OCI-LY3 (cell line): ENCODE data around the gene CHURC1.

Experiments
- H2AFZ ChIP-seq: fragments of 200-600, 300-600 bp; shearing (Covaris generic); 2 replicates; pipeline ENCODE4 v1.6.0; 2014; ENCODE audit warnings: antibody characterized with exemption, low read depth, low read length
- H3K27ac ChIP-seq: fragments of 200-600, 300-600 bp; sonication (generic); 2 replicates; pipeline ENCODE4 v1.5.1; 2014; ENCODE audit warnings: mild to moderate bottlenecking, low read length, moderate library complexity, mixed read lengths
- H3K27me3 ChIP-seq: fragments of 200-600, 300-600 bp; sonication (generic); 2 replicates; pipeline ENCODE4 v1.6.1; 2014; ENCODE audit warnings: low read depth, low read length, mixed read lengths
- H3K36me3 ChIP-seq: fragments of 200-600, 300-600 bp; sonication (generic); replicated peaks from 2 replicates; pipeline ENCODE3; 2014; ENCODE audit warnings: low read depth, low read length, mixed read lengths
- H3K4me1 ChIP-seq: fragments of 300-600, 200-600 bp; sonication (generic); 2 replicates; pipeline ENCODE4 v1.6.1; 2014; ENCODE audit warnings: low read length, mixed read lengths
- H3K4me2 ChIP-seq: fragments of 200-600, 300-600 bp; sonication (generic); 2 replicates; pipeline ENCODE4 v1.6.1; 2014; ENCODE audit warnings: low read length, mixed read lengths
- H3K4me3 ChIP-seq: fragments of 300-600, 200-600 bp; sonication (generic); 2 replicates; pipeline ENCODE4 v1.5.1; 2014; ENCODE audit warnings: antibody characterized with exemption, mild to moderate bottlenecking, low read length, moderate library complexity
- H3K79me2 ChIP-seq: fragments of 300-600, 200-600 bp; shearing (Covaris generic); 2 replicates; pipeline ENCODE4 v1.6.1; 2014; ENCODE audit warnings: mild to moderate bottlenecking, low read length, mixed read lengths
- H3K9ac ChIP-seq: fragments of 300-600, 200-600 bp; shearing (Covaris generic); 2 replicates; pipeline ENCODE4 v1.6.0; 2014; ENCODE audit warnings: mild to moderate bottlenecking, low read length, moderate library complexity
- H3K9me3 ChIP-seq: fragments of 200-600, 300-600 bp; shearing (Covaris generic); 2 replicates; pipeline ENCODE4 v1.6.1; 2014; ENCODE audit warnings: low read length, mixed read lengths; ENCODE audit not compliant: insufficient read depth
- H4K20me1 ChIP-seq: fragments of 200-600, 300-600 bp; sonication (generic); 2 replicates; pipeline ENCODE4 v1.6.1; 2016; ENCODE audit warnings: low read length, mixed read lengths; ENCODE audit not compliant: insufficient read depth
- EZH2phosphoT487 ChIP-seq: fragments of 200-600 bp; shearing (Covaris generic); IDR thresholded peaks from 2 replicates; pipeline ENCODE4 v1.6.1; 2018; ENCODE audit warnings: antibody characterized with exemption, mixed run types, low read depth
- TF ChIP-seq, protein P1 (sequence below): fragments of 200-600, 300-600 bp; sonication (generic); IDR thresholded peaks from 2 replicates; pipeline ENCODE4 v1.5.1; 2014; ENCODE audit warnings: antibody characterized with exemption, low read length, low read depth

The CHURC1 gene

GRCh38 chr14:64932231-64932630 is 18.0 kb downstream of the CHURC1 start:
- H3K79me2 ChIP-seq: no peaks in the 10 kb centered on the region

DNA sequence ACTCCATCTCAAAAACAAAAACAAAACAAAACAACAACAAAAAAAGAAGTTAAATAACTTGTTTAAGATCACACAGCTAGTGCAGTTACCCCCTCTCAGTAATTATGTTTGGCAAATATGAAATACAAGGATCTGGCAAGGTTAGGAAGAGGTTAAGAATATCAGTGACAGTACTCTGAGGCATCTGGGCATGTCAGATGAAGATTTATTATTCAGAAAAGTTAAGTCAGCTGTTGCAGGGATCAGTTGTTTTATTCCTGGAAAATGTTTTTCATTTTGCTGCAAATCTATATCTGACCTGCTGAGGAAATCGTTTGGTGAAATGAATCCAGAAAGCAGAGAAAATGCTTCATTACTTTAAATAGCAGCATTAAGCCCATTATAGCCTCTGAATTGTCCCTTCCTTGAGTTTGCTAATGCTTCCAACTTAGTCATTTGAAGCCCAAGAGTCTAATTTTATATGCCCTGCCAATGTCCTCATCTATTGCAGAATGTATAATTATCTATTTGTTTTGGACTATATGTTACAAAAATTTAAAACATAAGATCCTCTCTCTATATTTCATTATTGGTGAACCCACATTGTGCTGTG is 20.2 kb downstream of the CHURC1 start:
- TF ChIP-seq, protein P1, sequence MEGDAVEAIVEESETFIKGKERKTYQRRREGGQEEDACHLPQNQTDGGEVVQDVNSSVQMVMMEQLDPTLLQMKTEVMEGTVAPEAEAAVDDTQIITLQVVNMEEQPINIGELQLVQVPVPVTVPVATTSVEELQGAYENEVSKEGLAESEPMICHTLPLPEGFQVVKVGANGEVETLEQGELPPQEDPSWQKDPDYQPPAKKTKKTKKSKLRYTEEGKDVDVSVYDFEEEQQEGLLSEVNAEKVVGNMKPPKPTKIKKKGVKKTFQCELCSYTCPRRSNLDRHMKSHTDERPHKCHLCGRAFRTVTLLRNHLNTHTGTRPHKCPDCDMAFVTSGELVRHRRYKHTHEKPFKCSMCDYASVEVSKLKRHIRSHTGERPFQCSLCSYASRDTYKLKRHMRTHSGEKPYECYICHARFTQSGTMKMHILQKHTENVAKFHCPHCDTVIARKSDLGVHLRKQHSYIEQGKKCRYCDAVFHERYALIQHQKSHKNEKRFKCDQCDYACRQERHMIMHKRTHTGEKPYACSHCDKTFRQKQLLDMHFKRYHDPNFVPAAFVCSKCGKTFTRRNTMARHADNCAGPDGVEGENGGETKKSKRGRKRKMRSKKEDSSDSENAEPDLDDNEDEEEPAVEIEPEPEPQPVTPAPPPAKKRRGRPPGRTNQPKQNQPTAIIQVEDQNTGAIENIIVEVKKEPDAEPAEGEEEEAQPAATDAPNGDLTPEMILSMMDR: no peak
- TF ChIP-seq EZH2phosphoT487: no peak
- H3K79me2 ChIP-seq: no peaks in the 10 kb centered on the region
- H3K36me3 ChIP-seq: peaks cover 34% of the 10 kb centered on the region

More at GRCh38 chr14:64932231-64932630, 18.0 kb downstream of the CHURC1 start:
- Histone ChIP-seq H4K20me1 (peaks cover 3% of the 10 kb centered on the region; the same call in 1 of the 2 replicates), H3K4me3 (no peak overlapping the region), H3K4me1 (no peaks in the 10 kb centered on the region), H3K9me3 (no peaks in the 10 kb centered on the region), H3K4me2 (no peak overlapping the region), H3K36me3 (peaks cover 39% of the 10 kb centered on the region), H2AFZ (no peak overlapping the region), H3K27me3 (no peaks in the 10 kb centered on the region), H3K9ac (no peak overlapping the region), H3K27ac (no peak overlapping the region)
- TF ChIP-seq, protein P1: no peak
- TF ChIP-seq EZH2phosphoT487: no peak

GRCh38 chr14:64935508-64935907 is 21.3 kb downstream of the CHURC1 start:
- H3K4me2 ChIP-seq: no peak overlapping the region
- H3K4me1 ChIP-seq: peaks cover 3% of the 10 kb centered on the region; the same call in 1 of the 2 replicates
- no peak overlapping the region for H3K27ac ChIP-seq
- TF ChIP-seq EZH2phosphoT487: no peak
- TF ChIP-seq, protein P1: no peak
- H3K4me3 ChIP-seq: no peak overlapping the region
- H4K20me1 ChIP-seq: peaks cover 3% of the 10 kb centered on the region; the same call in 1 of the 2 replicates
- no peaks in the 10 kb centered on the region for H3K9me3 ChIP-seq
- H3K27me3 ChIP-seq: no peaks in the 10 kb centered on the region
- H3K36me3 ChIP-seq: peaks cover 32% of the 10 kb centered on the region
- H3K9ac ChIP-seq: no peak overlapping the region
- H2AFZ ChIP-seq: no peak overlapping the region
- H3K79me2 ChIP-seq: no peaks in the 10 kb centered on the region

More for the DNA sequence above, 20.2 kb downstream of the CHURC1 start:
- Histone ChIP-seq H3K27ac (no peak overlapping the region), H3K9ac (no peak overlapping the region), H3K4me1 (peaks cover 3% of the 10 kb centered on the region; the same call in 1 of the 2 replicates), H3K9me3 (no peaks in the 10 kb centered on the region), H3K4me2 (no peak overlapping the region), H4K20me1 (peaks cover 3% of the 10 kb centered on the region; the same call in 1 of the 2 replicates), H3K27me3 (no peaks in the 10 kb centered on the region), H2AFZ (no peak overlapping the region), H3K4me3 (no peak overlapping the region)

GRCh38 chr14:64937171-64937820 is 23.0 kb downstream of the CHURC1 start:
- Histone ChIP-seq H3K4me2 (no peak overlapping the region), H3K9me3 (no peaks in the 10 kb centered on the region), H3K27ac (no peak overlapping the region), H3K79me2 (no peaks in the 10 kb centered on the region), H3K27me3 (no peaks in the 10 kb centered on the region), H3K4me3 (no peak overlapping the region), H4K20me1 (peaks cover 3% of the 10 kb centered on the region; the same call in 1 of the 2 replicates), H3K9ac (no peak overlapping the region), H3K36me3 (peaks cover 22% of the 10 kb centered on the region), H3K4me1 (peaks cover 3% of the 10 kb centered on the region; the same call in 1 of the 2 replicates), H2AFZ (no peak overlapping the region)
- no peak for TF ChIP-seq EZH2phosphoT487
